H1 (cell line): ENCODE data around the gene MFSD6L. TPM values are rescaled to one million over a fixed set of nuclear protein-coding genes. Genes with fewer than 3 reads are reported as not detected.

ENCODE experiments used
- CTCF ChIA-PET: fragments of 300-600 bp; sonication (Branson Sonifier 250); formaldehyde crosslinking; loops from one replicate; lab custom pipeline; 2021; ENCODE audit not compliant: partially characterized antibody; lab: Charles Lee
- POLR2A ChIA-PET: fragments of 300-600 bp; sonication (Branson Sonifier 250); formaldehyde crosslinking; loops from one replicate; lab custom pipeline; 2021; ENCODE audit warnings: inconsistent platforms; ENCODE audit not compliant: partially characterized antibody; lab: Charles Lee
- DNase-seq, 2 experiments: peaks; one replicate each; pipeline versions ENCODE4 v3.0.0 to v3.0.0-alpha.2; 2010 to 2022; ENCODE audit warnings: low spot score in 2 of 2, low read depth in 1 of 2, mixed read lengths in 1 of 2
- FAIRE-seq: peaks from 2 replicates; lab custom pipeline; 2011; peaks lifted over from hg19 to GRCh38; lab: Jason Lieb, UNC
- H2AFZ ChIP-seq: 2 replicates; pipeline ENCODE4 v1.8.1; 2012; ENCODE audit warnings: low read length, inconsistent platforms
- H2AK5ac ChIP-seq: 2 replicates; pipeline ENCODE4 v1.6.1; 2013; ENCODE audit warnings: low read depth, low read length
- H2BK120ac ChIP-seq: replicated peaks from 2 replicates; pipeline ENCODE3; 2013; ENCODE audit warnings: low read depth, low read length, inconsistent platforms
- H2BK12ac ChIP-seq: 2 replicates; pipeline ENCODE4 v1.6.1; 2013; ENCODE audit warnings: low read depth, low read length
- H2BK15ac ChIP-seq: 2 replicates; pipeline ENCODE4 v1.6.1; 2013; ENCODE audit warnings: low read length
- H2BK20ac ChIP-seq: 2 replicates; pipeline ENCODE4 v1.6.1; 2013; ENCODE audit warnings: low read length
- H2BK5ac ChIP-seq: 2 replicates; pipeline ENCODE4 v1.6.1; 2013; ENCODE audit warnings: low read depth, low read length
- H3K14ac ChIP-seq: 2 replicates; pipeline ENCODE4 v1.6.1; 2013; ENCODE audit warnings: inconsistent platforms; ENCODE audit not compliant: insufficient read length
- H3K18ac ChIP-seq: 2 replicates; pipeline ENCODE4 v1.6.1; 2013; ENCODE audit warnings: low read length; ENCODE audit errors: extremely low read depth
- H3K23ac ChIP-seq: 2 replicates; pipeline ENCODE4 v1.6.1; 2013; ENCODE audit warnings: inconsistent platforms; ENCODE audit not compliant: insufficient read length
- H3K23me2 ChIP-seq: 2 replicates; pipeline ENCODE4 v1.6.1; 2013; ENCODE audit warnings: low read depth, low read length
- H3K27ac ChIP-seq: 2 replicates; pipeline ENCODE4 v1.6.1; 2011; ENCODE audit warnings: low read depth, low read length, inconsistent platforms
- H3K27me3 ChIP-seq, 4 experiments: replicated peaks in 1 of 4; 1 replicate in 1 of 4; 2 replicates in 3 of 4; pipeline versions ENCODE4 v1.6.1 to v1.8.1; 2011 to 2013; ENCODE audit warnings: low read length in 3 of 4, mild to moderate bottlenecking in 3 of 4, inconsistent platforms in 2 of 4, mixed read lengths in 2 of 4, moderate library complexity in 1 of 4; ENCODE audit not compliant: control insufficient read depth in 3 of 4, insufficient read depth in 3 of 4; ENCODE audit errors: extremely low read depth in 1 of 4
- H3K36me3 ChIP-seq, 4 experiments: 2 replicates each; pipeline versions ENCODE4 v1.6.1 to v1.8.1; 2011 to 2013; ENCODE audit warnings: mild to moderate bottlenecking in 4 of 4, low read length in 3 of 4, moderate library complexity in 2 of 4, control low read depth in 1 of 4, inconsistent platforms in 1 of 4; ENCODE audit not compliant: insufficient read depth in 4 of 4, control insufficient read depth in 2 of 4
- H3K4ac ChIP-seq: replicated peaks from 2 replicates; pipeline ENCODE3; 2013; ENCODE audit warnings: low read length, low read depth, mixed read lengths, inconsistent platforms; ENCODE audit not compliant: insufficient read length
- H3K4me1 ChIP-seq, 4 experiments: replicated peaks in 1 of 4; 1 replicate in 1 of 4; 2 replicates in 3 of 4; pipeline versions ENCODE4 v1.6.1 to v1.8.1; 2011 to 2013; ENCODE audit warnings: low read length in 3 of 4, inconsistent platforms in 2 of 4, mixed read lengths in 1 of 4; ENCODE audit not compliant: insufficient read depth in 4 of 4, control insufficient read depth in 3 of 4
- H3K4me2 ChIP-seq, 2 experiments: 2 replicates each; pipeline versions ENCODE4 v1.6.1 to v1.8.1; 2011 to 2013; ENCODE audit warnings: low read depth in 2 of 2, low read length in 2 of 2, control low read depth in 1 of 2, inconsistent platforms in 1 of 2, mild to moderate bottlenecking in 1 of 2; ENCODE audit not compliant: insufficient read depth in 1 of 2
- H3K4me3 ChIP-seq, 4 experiments: fragments of 200-600, 300-600 bp in 1 of 4; sonication (generic), shearing (Covaris generic), sonication (Bioruptor Twin) in 1 of 4; 2 replicates each; pipeline versions ENCODE4 v1.5.1 to v1.8.1; 2011 to 2016; ENCODE audit warnings: low read length in 4 of 4, low read depth in 3 of 4, control low read depth in 2 of 4, inconsistent platforms in 2 of 4, mild to moderate bottlenecking in 2 of 4, mixed read lengths in 1 of 4, moderate library complexity in 1 of 4; ENCODE audit not compliant: insufficient read depth in 2 of 4; ENCODE audit errors: extremely low read depth in 1 of 4
- H3K56ac ChIP-seq: replicated peaks from 2 replicates; pipeline ENCODE3; 2013; ENCODE audit warnings: low read depth, mild to moderate bottlenecking, mixed read lengths, low read length, inconsistent platforms; ENCODE audit not compliant: insufficient read length
- H3K79me1 ChIP-seq: 2 replicates; pipeline ENCODE4 v1.6.1; 2013; ENCODE audit warnings: low read depth, low read length, control low read depth
- H3K79me2 ChIP-seq, 2 experiments: 2 replicates each; pipeline versions ENCODE4 v1.6.1 to v1.8.1; 2012 to 2013; ENCODE audit warnings: low read length in 2 of 2, mild to moderate bottlenecking in 2 of 2, inconsistent platforms in 1 of 2; ENCODE audit not compliant: insufficient read depth in 2 of 2, control insufficient read depth in 1 of 2
- H3K9ac ChIP-seq, 4 experiments: replicated peaks in 1 of 4; 1 replicate in 1 of 4; 2 replicates in 3 of 4; pipeline versions ENCODE4 v1.6.1 to v1.8.1; 2011 to 2013; ENCODE audit warnings: low read depth in 3 of 4, low read length in 3 of 4, control low read depth in 2 of 4, mild to moderate bottlenecking in 2 of 4, moderate library complexity in 2 of 4, inconsistent platforms in 1 of 4; ENCODE audit errors: extremely low read depth in 1 of 4
- H3K9me3 ChIP-seq, 2 experiments: 2 replicates each; pipeline versions ENCODE4 v1.6.1 to v1.8.1; 2012 to 2013; ENCODE audit warnings: mild to moderate bottlenecking in 2 of 2, moderate library complexity in 2 of 2, control low read depth in 1 of 2, inconsistent platforms in 1 of 2, low read depth in 1 of 2, low read length in 1 of 2, mixed read lengths in 1 of 2; ENCODE audit not compliant: insufficient read depth in 2 of 2
- H4K20me1 ChIP-seq, 2 experiments: replicated peaks in 1 of 2; 2 replicates each; pipeline versions ENCODE3 to v1.8.1; 2011 to 2013; ENCODE audit warnings: inconsistent platforms in 2 of 2, low read length in 2 of 2, mild to moderate bottlenecking in 1 of 2; ENCODE audit not compliant: insufficient read depth in 2 of 2, control insufficient read depth in 1 of 2
- H4K5ac ChIP-seq: 2 replicates; pipeline ENCODE4 v1.6.1; 2013; ENCODE audit warnings: low read length, low read depth, mixed read lengths, inconsistent platforms; ENCODE audit not compliant: insufficient read length
- H4K8ac ChIP-seq: 2 replicates; pipeline ENCODE4 v1.8.0; 2013; ENCODE audit warnings: mild to moderate bottlenecking, moderate library complexity, low read length, inconsistent platforms; ENCODE audit not compliant: insufficient read depth; ENCODE audit errors: extremely low read depth
- H4K91ac ChIP-seq: replicated peaks from 2 replicates; pipeline ENCODE3; 2013; ENCODE audit warnings: low read length, mixed read lengths, inconsistent platforms; ENCODE audit not compliant: insufficient read length
- CBX8 ChIP-seq: fragments of 300-800, 300-1000 bp; sonication (generic); IDR thresholded peaks from 2 replicates; pipeline ENCODE4 v1.7.1; 2016; ENCODE audit warnings: low read depth, low read length, borderline replicate concordance
- CTBP2 ChIP-seq: IDR thresholded peaks from 2 replicates; pipeline ENCODE4 v1.7.0; 2011; ENCODE audit warnings: borderline replicate concordance, mild to moderate bottlenecking, moderate library complexity, mixed read lengths, low read length; ENCODE audit not compliant: insufficient read depth, insufficient read length
- HDAC2 ChIP-seq, 2 experiments: fragments of 300-600 bp in 1 of 2; sonication (generic) in 1 of 2; IDR thresholded peaks; 2 replicates each; pipeline ENCODE4 v1.6.1; 2011 to 2012; ENCODE audit warnings: low read depth in 2 of 2, low read length in 2 of 2, mild to moderate bottlenecking in 2 of 2, moderate library complexity in 2 of 2, borderline replicate concordance in 1 of 2, inconsistent platforms in 1 of 2
- KDM4A ChIP-seq: IDR thresholded peaks from one replicate; pipeline ENCODE4 v1.7.1; 2012; ENCODE audit warnings: low read depth, mild to moderate bottlenecking, moderate library complexity, low read length, inconsistent platforms; ENCODE audit not compliant: severe bottlenecking
- SP4 ChIP-seq: IDR thresholded peaks from 2 replicates; pipeline ENCODE4 v1.6.1; 2012; ENCODE audit warnings: low read length, inconsistent platforms
- TCF12 ChIP-seq: IDR thresholded peaks from 2 replicates; pipeline ENCODE4 v1.6.1; 2011; ENCODE audit warnings: low read depth, mild to moderate bottlenecking, low read length
- WGBS, 2 experiments: shearing (Covaris generic) in 1 of 2; methylation state at CpG; one replicate each; pipeline versions ENCODE4 v1.1.6 to v1.1.7; 2013 to 2015; ENCODE audit warnings: low lambda C conversion rate in 2 of 2, mixed read lengths in 2 of 2, inconsistent platforms in 1 of 2, low coverage in 1 of 2, missing lambda C conversion rate in 1 of 2; ENCODE audit not compliant: insufficient replicate concordance in 2 of 2, insufficient coverage in 1 of 2, insufficient read length in 1 of 2; ENCODE audit errors: extremely low coverage in 1 of 2, missing lambda C conversion rate in 1 of 2; 5-methylcytosine and 5-hydroxymethylcytosine counted together
- long read RNA-seq, 2 experiments: library from RNA in 1 of 2; library from capped mRNA in 1 of 2; stranded (forward); transcript quantifications; one replicate each; pipeline ENCODE4 v2.0.0, GENCODE V29; 2021; ENCODE audit warnings: inconsistent platforms in 1 of 2
- polyA minus RNA-seq, 3 experiments: library from RNA; depleted of rRNA, polyadenylated mRNA; stranded (reverse); fragments of >200 nt; gene quantifications; 1 replicate in 2 of 3; 2 replicates in 1 of 3; pipeline ENCODE4 v1.2.3, GENCODE V29; 2011
- polyA plus RNA-seq, 7 experiments: library from polyadenylated mRNA; depleted of rRNA in 3 of 7; stranded (reverse) in 5 of 7; unstranded in 2 of 7; fragments of >200 nt in 5 of 7; fragments of 200-250 nt in 2 of 7; gene quantifications; 1 replicate in 5 of 7; 2 replicates in 1 of 7; 4 replicates in 1 of 7; pipeline versions ENCODE4 v1.2.1 to v1.2.3, GENCODE V29; 2011 to 2013; ENCODE audit warnings: missing spikeins in 2 of 7, mixed read lengths in 2 of 7
- total RNA-seq: library from RNA; stranded (reverse); fragmentation: NEBNext Ultra II Directional; extraction: Animal tissue kit (Norgen Biotek cat#: 25700); gene quantifications from 2 replicates; pipeline ENCODE4 v1.2.1, GENCODE V29; 2021
- TF ChIP-seq, protein P1 (sequence below): IDR thresholded peaks from 2 replicates; pipeline ENCODE4 v1.6.1; 2011; ENCODE audit warnings: low read depth, mild to moderate bottlenecking, low read length; ENCODE audit not compliant: insufficient read depth

MFSD6L gene
- total RNA-seq: 2.6 and 2.8 TPM in 2 replicates
- 2.7 and 3.5 TPM in 2 replicates for polyA plus RNA-seq (2011; rRNA removed)
- 3.2 TPM for polyA plus RNA-seq (2011; cell fraction: cytosol; rRNA removed)
- polyA plus RNA-seq (2011; cell fraction: nucleus; rRNA removed): 3.5 TPM
- 1.8 to 3.3 TPM (median 3.0 TPM) in 4 replicates for polyA plus RNA-seq (2012, experiment 1 of 2)
- polyA plus RNA-seq (2012, experiment 2 of 2): 2.3 TPM
- 2.5 TPM for polyA plus RNA-seq (2013, experiment 1 of 2)
- 2.2 TPM for polyA plus RNA-seq (2013, experiment 2 of 2)
- 2.8 and 3.6 TPM in 2 replicates for polyA minus RNA-seq (2011; rRNA and poly(A)+ RNA removed)
- 2.3 TPM for polyA minus RNA-seq (2011; cell fraction: cytosol; rRNA and poly(A)+ RNA removed)
- 4.0 TPM for polyA minus RNA-seq (2011; cell fraction: nucleus; rRNA and poly(A)+ RNA removed)
- long read RNA-seq, experiment 1, partial matches to known transcripts: 0 of 1 reads
- long read RNA-seq, experiment 1, other reads (novel, unspliced or antisense): 0 of 1 reads
- long read RNA-seq, experiment 2, partial matches to known transcripts: 0 of 3 reads
- long read RNA-seq, experiment 2, other reads (novel, unspliced or antisense): 0 of 3 reads

DNA sequence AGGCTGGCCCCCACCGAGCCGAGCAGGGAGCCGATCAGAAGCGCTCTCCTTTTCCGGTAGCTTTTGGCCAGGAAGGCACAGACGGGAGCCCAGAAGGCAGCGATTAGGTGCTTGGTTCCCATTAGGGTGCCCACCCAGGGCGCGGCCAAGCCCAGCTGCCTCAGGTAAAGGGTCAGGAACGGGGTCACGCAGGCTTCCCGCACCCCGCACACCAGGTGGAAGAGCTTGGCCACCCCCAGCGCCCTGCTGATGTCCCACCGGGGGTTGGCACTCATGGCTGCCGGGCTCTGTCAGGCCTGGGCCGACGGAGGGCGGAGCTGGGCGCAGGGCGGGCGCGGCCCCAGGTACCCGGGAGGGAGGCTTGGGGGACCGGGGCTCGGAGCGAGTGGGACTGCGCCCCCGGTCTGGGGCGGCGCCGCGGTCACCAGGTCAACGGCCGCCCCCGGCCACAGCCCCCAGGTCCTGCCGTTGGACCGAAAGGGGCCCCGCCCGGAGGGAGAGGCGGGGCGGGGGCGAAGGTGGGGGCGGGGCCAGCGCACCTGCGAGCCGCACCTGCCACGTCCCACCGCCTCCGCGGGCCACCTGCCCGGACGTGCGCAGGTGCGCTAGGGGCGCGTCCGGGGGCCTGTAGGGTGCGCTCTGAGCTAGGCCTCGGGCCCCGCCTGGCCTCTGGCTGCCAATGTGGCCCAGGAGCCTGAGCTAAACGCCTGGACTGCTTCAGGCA lies at the start of gene MFSD6L:
TSS of gene MFSD6L (minus strand) at position 520 of the 724 bp plus-strand sequence. CDS start at position 275, 245 bp downstream.
- Histone ChIP-seq H3K4me2 (peak within 1 kb of the TSS; percentile 77 to 79), H3K4me3 (peak within 1 kb of the TSS; percentile 44 to 71 (median 56))
- CTCF ChIA-PET: interaction anchor here (0.6 to 4.1 kb wide), 15 partner anchors 12 to 224 kb away, joined by 3 to 33 read pairs (median 5); no protein-coding TSS in a partner anchor
- peak; percentile 94 for TF ChIP-seq TCF12
- TF ChIP-seq, protein P1, sequence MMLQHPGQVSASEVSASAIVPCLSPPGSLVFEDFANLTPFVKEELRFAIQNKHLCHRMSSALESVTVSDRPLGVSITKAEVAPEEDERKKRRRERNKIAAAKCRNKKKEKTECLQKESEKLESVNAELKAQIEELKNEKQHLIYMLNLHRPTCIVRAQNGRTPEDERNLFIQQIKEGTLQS: no peak
- no peak for TF ChIP-seq HDAC2 (IDR thresholded peaks at IDR 0.05; ENCODE audit: borderline replicate concordance in 1 of 2, low read depth in 2 of 2, low read length in 2 of 2)
- peak; percentile 42; the same call in 1 of the 2 replicates for TF ChIP-seq SP4
- TF ChIP-seq KDM4A: peak; percentile 57
- TF ChIP-seq CBX8: no peak
- TF ChIP-seq CTBP2: no peak

More for the DNA sequence above, at the start of gene MFSD6L:
- Histone ChIP-seq H2BK120ac (no peak within 1 kb of the TSS), H4K20me1 (no peaks in the 10 kb centered on the region), H2BK20ac (no peak within 1 kb of the TSS), H2AFZ (peak within 1 kb of the TSS; percentile 84; the same call in 1 of the 2 replicates), H4K5ac (peak within 1 kb of the TSS; percentile 48), H3K79me1 (no peaks in the 10 kb centered on the region), H3K79me2 (no peaks in the 10 kb centered on the region), H4K91ac (peak within 1 kb of the TSS; percentile 35), H2BK5ac (peak within 1 kb of the TSS; percentile 37; the same call in 1 of the 2 replicates), H2AK5ac (no peak within 1 kb of the TSS), H2BK15ac (peak within 1 kb of the TSS; percentile 46; the same call in 1 of the 2 replicates), H2BK12ac (peak within 1 kb of the TSS; percentile 79; the same call in 1 of the 2 replicates), H3K23ac (no peak within 1 kb of the TSS), H3K56ac (no peak within 1 kb of the TSS), H3K18ac (peak within 1 kb of the TSS; percentile 81), H3K4ac (no peak within 1 kb of the TSS), H3K9ac (peak within 1 kb of the TSS in 2 of 4 experiments; percentile 43 to 50; a peak in 2 of 7 replicates), H3K27ac (no peak within 1 kb of the TSS; the same call in 1 of the 2 replicates), H3K27me3 (peaks cover 0 to 6% (median 1%) of the 10 kb centered on the region in 4 experiments; a peak in 3 of 7 replicates), H4K8ac (peak within 1 kb of the TSS; percentile 41), H3K23me2 (peaks cover 6% of the 10 kb centered on the region; the same call in 1 of the 2 replicates), H3K14ac (no peak within 1 kb of the TSS), H3K36me3 (no peaks in the 10 kb centered on the region), H3K9me3 (no peaks in the 10 kb centered on the region), H3K4me1 (peaks cover 0 to 19% (median 9%) of the 10 kb centered on the region in 4 experiments; a peak in 6 of 7 replicates)
- FAIRE-seq (no peak), DNase-seq (peak; percentile 67 to 83)
- 14% methylated on average over 17 of the region's 62 CpGs; no CpG with 5 or more reads in 1 of the 2 experiments for WGBS, 2 experiments
- POLR2A ChIA-PET: interaction anchor here (0.5 to 1.6 kb wide), 10 partner anchors 9 to 626 kb away, joined by 3 to 4 read pairs (median 4); no protein-coding TSS in a partner anchor
